Activated CD8-positive, alpha-beta memory T cell treated with anti-CD3 and anti-CD28 coated beads, Interleukin-2, amount 50 U/mL, for 4 hours (primary cell): ENCODE measurements around the gene GLTPD2.
"Not testable (repeated sequence)": the region's sequence is repeated elsewhere in the genome, so short reads cannot be mapped to it uniquely, and the experiment has no call there.

ENCODE experiments used
- DNase-seq: peaks from one replicate; pipeline ENCODE4 v3.0.0-alpha.2; 2020

Gene GLTPD2

DNA sequence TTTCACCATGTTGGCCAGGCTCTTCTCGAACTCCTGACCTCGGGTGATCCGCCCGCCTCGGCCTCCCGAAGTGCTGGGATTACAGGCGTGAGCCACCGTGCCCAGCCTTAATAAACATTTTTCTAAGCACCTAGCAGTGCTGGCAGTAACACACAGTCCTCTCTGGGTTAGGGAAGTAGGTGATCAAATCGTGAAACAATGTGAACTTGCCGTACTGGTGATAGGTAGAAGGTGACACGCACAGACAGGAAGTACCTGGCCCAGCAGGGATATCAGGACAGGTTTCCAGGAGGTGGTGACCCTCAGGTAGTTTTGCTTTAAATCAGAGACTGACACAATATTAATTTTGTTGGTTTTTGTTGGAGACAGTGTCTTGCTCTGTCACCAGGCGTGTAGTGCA, 22.7 kb downstream of the GLTPD2 start:
- no peak for DNase-seq

DNA sequence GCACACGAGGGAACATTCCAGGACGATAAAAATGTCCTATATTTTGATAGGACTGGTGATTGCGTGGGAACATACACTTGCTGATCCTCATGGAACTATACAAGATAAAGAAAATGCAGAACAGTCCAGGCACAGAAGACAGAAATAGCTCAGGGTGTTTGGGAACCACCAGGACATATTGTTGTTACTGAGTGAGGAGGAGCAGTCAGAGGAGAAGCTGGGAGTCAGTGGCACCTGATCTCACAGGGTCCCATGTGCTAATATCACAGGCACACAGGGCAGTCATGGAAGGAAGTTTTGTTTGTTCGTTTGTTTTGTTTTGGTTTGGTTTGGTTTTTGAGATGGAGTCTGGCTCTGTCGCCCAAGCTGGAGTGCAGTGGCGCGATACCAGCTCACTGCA, 23.9 kb downstream of the GLTPD2 start:
- no peak for DNase-seq

DNA sequence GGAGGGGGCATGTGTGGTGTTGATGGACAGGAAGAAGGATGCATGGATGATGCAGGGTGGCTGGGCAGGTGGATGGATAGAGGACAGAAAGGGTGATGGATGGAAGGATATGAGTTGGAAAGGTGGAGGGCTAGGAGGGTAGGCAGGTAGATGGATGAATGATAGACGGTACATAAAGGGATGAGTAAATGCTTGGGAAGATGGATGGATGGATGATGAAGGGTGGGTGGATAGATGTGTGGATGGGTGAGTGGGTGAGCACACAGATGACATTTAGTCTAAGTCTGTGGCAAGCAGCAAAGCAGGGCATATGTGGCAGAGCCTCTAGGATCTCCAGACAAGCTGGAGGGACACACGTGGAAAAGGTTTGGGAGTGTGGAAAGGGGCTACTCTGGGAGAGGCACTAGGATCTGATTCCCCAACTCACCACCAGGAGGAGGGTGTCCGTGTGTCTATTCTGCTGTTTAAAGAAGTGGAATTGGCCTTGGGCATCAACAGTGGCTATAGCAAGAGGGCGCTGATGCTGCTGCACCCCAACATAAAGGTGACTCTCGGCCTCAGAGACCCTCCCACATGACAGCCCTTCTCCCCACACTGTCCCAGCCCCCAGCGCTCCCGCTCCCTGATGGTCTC, 26.4 kb downstream of the GLTPD2 start:
- DNase-seq = no peak

DNA sequence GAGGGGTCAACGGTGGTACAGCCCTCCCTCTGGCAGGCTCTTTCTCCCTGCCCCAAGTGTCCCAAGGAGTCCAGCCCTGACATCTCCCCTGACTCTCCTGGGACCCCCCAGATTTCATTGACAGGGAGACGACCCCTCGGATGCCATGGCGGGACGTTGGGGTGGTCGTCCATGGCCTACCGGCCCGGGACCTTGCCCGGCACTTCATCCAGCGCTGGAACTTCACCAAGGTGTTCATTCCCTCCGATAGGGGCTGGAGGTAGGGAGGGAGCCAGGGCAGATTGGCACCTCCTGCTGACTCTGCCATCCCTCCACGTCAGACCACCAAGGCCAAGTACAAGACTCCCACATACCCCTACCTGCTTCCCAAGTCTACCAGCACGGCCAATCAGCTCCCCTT, 28.1 kb downstream of the GLTPD2 start:
- no peak for DNase-seq

DNA sequence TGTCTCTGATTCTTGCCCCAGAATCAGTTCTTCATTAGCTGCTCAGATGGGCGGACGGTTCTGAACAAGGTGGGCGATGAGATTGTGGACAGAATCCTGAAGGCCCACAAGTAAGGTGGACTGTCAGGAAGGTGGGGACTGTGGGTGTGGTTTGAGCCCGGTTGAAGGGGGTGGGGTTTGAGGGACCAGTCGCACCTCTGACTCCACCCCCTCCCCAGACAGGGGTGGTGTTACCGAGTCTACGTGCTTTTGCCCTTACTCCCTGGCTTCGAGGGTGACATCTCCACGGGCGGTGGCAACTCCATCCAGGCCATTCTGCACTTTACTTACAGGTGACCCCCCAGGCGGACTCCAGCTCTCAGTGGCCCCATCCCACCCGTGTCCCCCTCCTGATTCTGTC, 29.5 kb downstream of the GLTPD2 start:
- DNase-seq = no peak

DNA sequence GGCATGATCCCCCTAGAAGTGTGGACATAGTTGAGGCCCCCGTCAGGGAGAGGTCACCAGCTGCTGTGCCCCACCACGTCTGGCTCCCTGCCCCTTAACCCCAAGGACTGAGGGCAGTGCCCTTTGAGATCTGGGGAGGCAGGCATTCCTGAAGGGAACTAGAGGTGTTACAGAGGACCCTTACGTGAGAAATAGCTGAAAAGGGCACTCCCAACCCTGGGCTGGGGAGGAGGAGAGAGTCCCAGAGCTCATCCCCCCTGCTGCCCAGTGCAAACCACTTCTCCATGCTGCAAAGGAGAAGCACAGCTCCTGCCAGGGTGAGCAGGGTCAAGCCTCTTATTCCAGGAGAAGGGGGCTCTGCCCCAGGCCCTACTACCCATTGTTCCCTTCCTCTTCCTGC, 34.1 kb downstream of the GLTPD2 start:
- DNase-seq = no peak

DNA sequence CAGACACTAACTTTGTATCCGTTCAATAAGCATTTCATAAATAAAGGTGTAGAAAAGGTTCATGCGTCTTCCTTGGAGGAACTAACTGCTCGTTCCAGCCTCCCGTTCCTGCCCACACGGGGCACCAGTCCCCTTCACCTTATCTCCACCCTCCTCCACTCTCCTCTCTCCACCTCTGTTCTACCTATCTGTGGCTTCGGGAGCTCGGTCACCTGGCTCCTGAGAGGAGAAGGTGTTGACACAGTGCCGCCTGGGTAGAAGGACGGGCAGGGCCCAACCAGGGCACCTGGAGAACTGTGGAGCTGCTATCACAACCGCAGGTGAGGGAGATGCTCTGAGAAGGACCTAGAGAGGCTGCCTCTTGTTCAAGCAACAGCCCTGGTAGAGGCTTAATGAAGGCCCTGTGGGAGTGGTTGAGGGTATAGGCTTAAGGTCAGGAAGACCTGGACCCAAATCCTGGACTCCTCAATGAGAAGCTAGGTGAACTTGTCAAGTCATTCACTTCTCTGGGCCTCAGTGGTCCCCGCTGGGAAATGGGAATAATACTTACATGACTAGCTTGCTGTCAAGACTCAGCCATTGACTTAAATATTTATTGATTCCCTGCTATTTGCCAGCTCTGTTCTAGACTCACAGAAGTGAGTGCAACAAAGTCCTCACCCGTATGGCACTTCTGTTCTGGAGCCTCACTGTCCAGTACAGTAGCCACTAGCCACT, 34.8 kb downstream of the GLTPD2 start:
- DNase-seq = no peak

DNA sequence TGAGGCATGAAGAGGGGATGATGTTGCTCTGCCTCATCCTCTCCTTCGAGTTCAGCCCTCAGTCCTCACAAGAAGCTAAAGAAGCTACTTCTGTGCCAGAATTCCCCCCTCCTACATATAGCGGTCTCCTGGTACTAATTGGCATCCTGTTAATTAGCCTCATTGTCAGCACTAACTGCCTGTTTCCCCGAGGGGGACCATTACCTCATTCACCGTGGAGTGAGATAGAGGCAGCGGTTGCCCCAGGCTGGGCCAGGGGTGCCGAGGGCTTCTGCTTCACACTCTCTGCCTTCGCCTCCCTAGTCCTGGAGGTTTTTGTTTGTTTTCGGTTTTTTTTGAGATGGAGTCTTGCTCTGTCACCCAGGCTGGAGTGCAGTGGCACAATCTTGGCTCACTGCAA, 38.6 kb downstream of the GLTPD2 start:
- no peak for DNase-seq

DNA sequence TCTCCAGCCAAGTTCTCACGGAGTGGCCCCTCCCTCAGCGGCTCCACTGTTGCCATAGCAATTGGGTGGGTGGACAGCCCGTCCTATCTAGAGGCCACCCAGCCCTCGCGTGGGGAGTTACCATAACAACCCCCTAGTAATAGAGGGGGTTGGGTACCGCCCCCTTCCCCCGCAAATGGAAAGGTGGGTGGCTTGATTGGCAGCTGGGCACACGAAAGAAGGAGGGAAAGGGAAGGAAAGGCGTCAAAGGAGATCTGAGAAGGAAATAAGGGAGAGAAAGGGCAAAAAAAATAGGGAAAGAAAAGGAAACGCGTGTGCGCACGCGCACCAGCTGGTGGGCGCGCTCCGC, 44.0 kb downstream of the GLTPD2 start:
- DNase-seq = not testable (repeated sequence)

DNA sequence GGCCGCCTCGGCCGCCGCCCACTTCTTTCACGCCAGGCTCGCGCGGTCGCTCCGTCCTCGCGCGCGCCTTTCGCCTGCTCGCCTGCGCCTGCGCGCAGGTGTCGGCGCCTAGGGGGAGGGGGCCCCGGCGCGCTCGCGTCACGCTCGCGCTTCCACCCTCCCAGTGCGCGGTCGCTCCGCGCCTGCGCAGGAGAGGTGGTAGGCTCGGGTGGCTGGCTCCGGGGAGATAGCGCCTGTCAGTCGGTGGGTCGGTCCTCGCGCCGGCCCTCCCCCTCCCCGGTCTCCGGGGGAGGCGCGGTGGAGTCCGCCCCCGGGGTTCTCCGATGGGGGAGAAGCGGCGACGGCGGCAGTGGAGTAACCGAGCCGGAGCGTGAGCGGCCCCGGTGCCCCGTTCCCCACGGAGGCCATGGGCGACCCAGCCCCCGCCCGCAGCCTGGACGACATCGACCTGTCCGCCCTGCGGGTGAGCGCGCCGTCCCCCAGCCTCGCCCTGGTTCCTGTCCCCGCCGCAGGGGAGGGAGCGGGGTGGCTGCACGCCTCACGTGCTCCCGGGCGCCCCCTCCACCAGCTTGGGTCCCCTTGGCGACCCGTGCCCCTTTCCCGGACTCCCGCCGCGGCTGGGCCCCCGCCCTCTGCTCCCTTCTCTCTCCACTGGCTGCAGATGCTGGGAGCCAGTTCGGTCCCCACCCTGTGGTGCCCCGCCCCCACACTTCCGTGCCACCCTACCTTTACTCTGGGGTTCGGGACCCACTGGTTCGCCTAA, 44.6 kb downstream of the GLTPD2 start, which contains the start of gene MINK1:
TSS of gene MINK1 (plus strand) at position 163 of the 763 bp plus-strand sequence. CDS start at position 407, 244 bp downstream.
- peak; percentile 87 for DNase-seq

DNA sequence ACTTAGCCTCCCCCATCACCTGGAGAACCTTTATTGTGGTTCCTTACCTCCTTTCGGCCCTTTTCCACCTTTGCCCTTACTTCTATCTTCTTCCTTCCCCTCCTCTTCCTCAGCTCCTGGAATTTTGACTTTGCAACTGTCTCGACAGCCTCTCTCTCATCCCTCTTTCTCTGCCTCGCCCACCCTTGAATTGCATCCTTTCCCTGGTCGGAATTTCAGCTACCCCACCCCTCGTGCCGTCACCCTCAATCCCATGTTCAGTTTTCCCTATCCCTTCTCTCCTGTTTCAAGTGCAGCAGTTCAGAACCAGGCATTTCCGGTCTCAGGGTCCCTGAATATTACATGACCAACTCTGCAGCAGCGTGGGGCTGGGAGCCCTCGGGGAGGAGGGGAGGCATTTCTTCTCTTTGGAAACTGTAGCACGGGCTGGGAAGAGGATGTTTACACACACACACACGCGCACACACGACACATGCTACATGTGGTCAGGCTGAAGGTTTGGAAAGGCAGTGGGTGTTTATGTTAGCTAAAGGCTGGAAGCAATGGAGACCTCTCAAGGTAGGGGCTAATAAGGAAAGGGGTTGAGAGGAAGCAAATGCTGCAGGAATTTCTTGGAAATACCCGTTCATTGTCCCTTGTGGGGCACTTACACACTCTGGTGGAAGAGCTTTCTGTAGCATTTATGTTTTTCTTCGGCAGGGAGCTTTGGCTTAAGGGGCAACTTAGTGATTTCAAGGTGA, 45.3 kb downstream of the GLTPD2 start:
- DNase-seq = no peak

DNA sequence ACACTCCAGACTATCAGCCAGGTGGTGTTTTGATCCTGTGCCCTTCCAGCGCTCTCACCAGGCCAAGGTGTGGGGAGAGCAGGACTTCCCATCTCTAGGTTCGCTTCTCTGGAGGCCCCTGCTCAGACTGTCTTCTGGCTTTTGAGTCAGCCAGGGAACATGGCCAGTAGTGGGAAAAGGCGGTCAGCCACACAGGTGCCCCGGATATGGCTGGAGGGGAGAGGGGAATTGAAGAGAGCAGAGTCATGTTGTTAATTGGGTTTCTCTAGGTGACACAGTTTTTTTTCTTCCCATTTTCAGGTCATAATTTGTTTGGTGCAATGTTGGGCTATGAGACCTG, 45.9 kb downstream of the GLTPD2 start:
- DNase-seq = no peak

DNA sequence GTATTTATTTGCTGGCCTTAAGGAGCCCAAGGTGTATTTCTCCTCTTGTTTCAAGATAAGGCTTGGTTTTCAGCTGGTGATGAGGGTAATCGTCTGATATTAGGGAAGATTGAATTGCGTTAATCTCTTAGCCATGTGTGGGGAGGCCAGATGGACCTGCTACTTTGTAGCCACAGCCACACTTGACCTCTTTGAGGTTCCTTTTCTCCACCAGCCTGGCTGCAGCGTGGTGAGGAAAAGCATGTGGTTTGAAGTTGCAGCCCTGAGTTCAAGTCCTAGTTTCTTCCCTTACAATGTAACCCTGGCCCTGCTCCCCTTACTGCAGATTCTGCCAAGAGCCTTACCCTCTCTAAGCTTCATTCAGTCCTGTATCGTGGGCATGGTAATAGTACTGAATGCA, 47.5 kb downstream of the GLTPD2 start:
- DNase-seq = no peak

DNA sequence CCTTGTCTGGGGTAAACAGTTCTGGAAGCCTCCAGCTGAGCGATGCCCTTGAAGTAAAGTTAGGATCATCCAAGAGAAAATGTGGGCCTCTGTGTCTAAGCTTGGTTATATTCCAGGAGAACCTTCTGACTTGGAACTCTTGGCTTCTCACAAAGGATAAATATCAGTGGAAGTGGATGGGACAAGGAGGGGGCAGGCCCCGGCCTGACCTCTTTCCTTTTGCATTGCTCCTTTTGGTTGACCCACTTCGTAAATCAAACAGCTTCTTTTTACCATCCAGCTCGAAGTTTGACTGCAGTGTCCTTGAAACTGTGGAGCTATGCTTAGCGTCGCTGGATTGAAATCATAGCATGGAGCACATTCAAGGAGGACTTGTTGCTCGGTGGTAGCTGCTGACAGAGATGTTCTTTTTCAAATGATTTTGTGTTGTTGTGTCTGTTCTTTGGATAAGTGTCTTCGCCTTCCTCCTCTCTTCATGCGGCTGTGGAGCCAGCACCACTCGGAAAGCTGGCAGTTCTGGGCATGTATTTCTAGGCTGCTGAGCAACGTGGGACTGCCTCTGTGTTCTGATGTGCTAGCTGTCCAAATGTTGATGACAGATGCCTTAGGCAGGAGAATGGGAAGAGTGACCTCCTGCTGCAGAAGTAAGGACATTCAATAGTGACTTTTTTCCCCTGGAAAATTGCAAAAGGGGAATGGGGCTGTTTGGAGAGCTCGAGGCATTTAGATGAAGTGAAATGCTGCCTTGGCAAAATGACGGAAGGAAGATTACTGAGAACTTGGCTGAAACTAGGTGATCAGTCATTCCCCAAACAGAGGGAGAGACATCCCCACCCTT, 48.9 kb downstream of the GLTPD2 start:
- no peak for DNase-seq

DNA sequence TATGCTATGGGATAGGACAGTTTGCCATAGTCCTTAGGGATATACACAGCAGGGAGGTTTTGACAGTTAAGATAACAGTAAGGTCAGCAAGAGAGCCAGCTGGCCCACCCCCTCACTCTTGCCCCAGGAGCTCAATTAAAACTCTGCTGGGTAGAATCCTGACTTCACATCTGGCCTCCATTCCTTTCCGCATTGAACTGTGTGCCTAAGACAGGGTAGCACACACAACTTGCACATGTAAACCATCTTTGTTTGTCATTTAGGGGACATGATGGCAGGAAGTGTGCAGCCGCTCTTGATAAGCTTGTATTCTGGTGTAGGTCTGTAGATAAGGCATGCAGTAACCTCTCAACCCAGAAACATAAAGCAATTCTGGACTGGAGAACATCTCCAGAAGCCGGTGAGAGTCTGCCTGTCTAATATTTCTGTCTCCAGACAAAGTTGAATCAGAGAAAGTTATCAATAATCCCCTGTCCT, 49.6 kb downstream of the GLTPD2 start:
- DNase-seq = no peak

DNA sequence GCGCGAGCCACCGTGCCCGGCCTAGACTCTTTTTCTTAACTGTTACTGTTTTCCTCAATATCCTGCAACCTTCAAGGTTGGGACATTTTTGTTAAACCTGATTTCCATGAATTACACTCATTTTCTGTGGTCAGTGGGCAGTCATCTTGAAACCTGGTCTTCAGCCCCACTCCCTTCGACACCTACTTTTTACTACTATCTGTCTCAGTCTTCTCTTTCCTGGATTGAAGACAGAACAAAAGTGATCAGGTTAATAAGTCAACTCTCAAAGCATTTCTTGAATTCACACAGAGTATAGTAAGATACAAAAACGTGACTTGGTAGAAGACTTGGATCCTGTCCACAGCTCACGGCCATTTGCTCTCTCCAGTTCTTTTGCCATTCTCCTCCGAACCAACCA, 50.5 kb downstream of the GLTPD2 start:
- DNase-seq = no peak
